Transverse colon (tissue), 4 donors: ENCODE results near the gene COBLL1. TPM values are rescaled to one million over a fixed set of nuclear protein-coding genes. Genes with fewer than 3 reads are reported as not detected.
A peak's percentile ranks its signal among the peaks of the same experiment; 100 is the strongest.

ENCODE experiments used
- DNase-seq: peaks from one replicate; pipeline ENCODE4 v3.0.0-alpha.2; 2019
- H3K27ac ChIP-seq, 4 donors: fragments of 200-600 bp; sonication (generic); 2 replicates each; pipeline ENCODE4 v1.5.1; 2016 to 2018; ENCODE audit warnings: inconsistent platforms in 4 of 4
- H3K27me3 ChIP-seq: fragments of 200-600 bp; sonication (generic); 2 replicates; pipeline ENCODE4 v1.5.1; 2017; ENCODE audit warnings: inconsistent platforms
- H3K36me3 ChIP-seq, 4 donors: fragments of 200-600 bp; sonication (generic); 2 replicates each; pipeline ENCODE4 v1.5.1; 2017 to 2019; ENCODE audit warnings: inconsistent platforms in 4 of 4
- H3K4me1 ChIP-seq, 4 donors: fragments of 200-600 bp; sonication (generic); 2 replicates each; pipeline ENCODE4 v1.5.1; 2017 to 2020; ENCODE audit warnings: inconsistent platforms in 4 of 4
- H3K4me3 ChIP-seq, 4 donors: fragments of 200-600 bp; sonication (generic); 1 replicate in 1 of 4; 2 replicates in 3 of 4; pipeline versions ENCODE4 v1.5.1 to v1.6.1; 2017 to 2019; ENCODE audit warnings: inconsistent platforms in 4 of 4
- H3K9me3 ChIP-seq, 2 donors: fragments of 200-600 bp; sonication (generic); 2 replicates each; pipeline ENCODE4 v1.5.1; 2017 to 2019; ENCODE audit warnings: inconsistent platforms in 2 of 2
- EP300 ChIP-seq: sonication (generic); formaldehyde crosslinking; IDR thresholded peaks from one replicate; pipeline ENCODE4 v1.6.1; 2017; ENCODE audit warnings: antibody characterized with exemption, low read depth
- POLR2A ChIP-seq: fragments of 450-650 bp; IDR thresholded peaks from one replicate; pipeline ENCODE4 v1.6.1; 2016; ENCODE audit warnings: antibody characterized with exemption, mild to moderate bottlenecking, moderate library complexity
- POLR2AphosphoS5 ChIP-seq, 3 donors: sonication (generic); formaldehyde crosslinking; IDR thresholded peaks; one replicate each; pipeline ENCODE4 v1.6.1; 2016; ENCODE audit warnings: antibody characterized with exemption in 3 of 3
- WGBS, 2 donors: methylation state at CpG; one replicate each; pipeline ENCODE4 v1.1.5; 2018; ENCODE audit warnings: low coverage in 1 of 2; 5-methylcytosine and 5-hydroxymethylcytosine counted together
- in situ Hi-C, 4 donors: fragments of 200-750 bp; cut with MboI; loops; one replicate each; pipeline versions ENCODE4 v1.15.0 to v1.15.1; 2017; ENCODE audit warnings: low sequenced_read_pairs in 3 of 4, low pct_ligation_motif_present in 1 of 4, low pct_unique_long_range_greater_than_20kb in 1 of 4
- intact Hi-C: fragments of 100-400 bp; cut with DNase I; formaldehyde crosslinking; loops from one replicate; pipeline ENCODE4 v1.15.1; 2023; ENCODE audit warnings: low total_unique reads
- total RNA-seq, 4 donors: library from RNA; depleted of rRNA; stranded (reverse); fragments of >200 nt; gene quantifications; one replicate each; pipeline ENCODE4 v1.1.0, GENCODE V29; 2016
- TF ChIP-seq, protein P1 (sequence below), 5 experiments: fragments of 200-600 bp in 3 of 5; fragments of 450-650 bp in 2 of 5; sonication (generic) in 3 of 5; IDR thresholded peaks; 1 replicate in 2 of 5; 2 replicates in 3 of 5; pipeline ENCODE4 v1.5.1; 2016 to 2017; ENCODE audit warnings: antibody characterized with exemption in 5 of 5, inconsistent platforms in 3 of 5, mild to moderate bottlenecking in 2 of 5, moderate library complexity in 1 of 5

Gene COBLL1
- total RNA-seq, 4 donors from 2014 or later: 21.7 to 129 (median 30.7) TPM

DNA sequence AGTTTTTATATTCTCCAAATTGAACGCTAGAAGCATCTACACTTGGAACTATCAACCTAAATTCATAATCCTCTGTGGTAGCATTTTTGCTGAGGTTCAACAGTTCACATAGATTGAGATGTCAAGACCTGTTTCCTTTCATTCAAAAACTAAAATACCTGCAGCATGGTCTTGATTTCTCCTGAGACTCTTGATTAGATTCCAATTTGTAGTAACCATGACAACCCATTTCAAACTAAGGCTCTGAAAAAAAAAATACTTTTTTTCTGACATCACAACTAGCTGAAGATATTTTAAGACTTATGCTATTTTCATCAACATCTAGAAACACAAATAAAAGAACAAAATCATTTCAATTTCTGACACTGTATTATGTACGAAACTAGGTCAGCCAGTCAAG, 29.8 kb downstream of the COBLL1 start:
- no peak for DNase-seq
- in situ Hi-C loops (no loop called here), intact Hi-C loops (no loop called here)
- no peaks in the 10 kb centered on the region for H3K4me1 ChIP-seq
- no peak for TF ChIP-seq POLR2AphosphoS5 (IDR thresholded peaks at IDR 0.05)
- TF ChIP-seq, protein P1, sequence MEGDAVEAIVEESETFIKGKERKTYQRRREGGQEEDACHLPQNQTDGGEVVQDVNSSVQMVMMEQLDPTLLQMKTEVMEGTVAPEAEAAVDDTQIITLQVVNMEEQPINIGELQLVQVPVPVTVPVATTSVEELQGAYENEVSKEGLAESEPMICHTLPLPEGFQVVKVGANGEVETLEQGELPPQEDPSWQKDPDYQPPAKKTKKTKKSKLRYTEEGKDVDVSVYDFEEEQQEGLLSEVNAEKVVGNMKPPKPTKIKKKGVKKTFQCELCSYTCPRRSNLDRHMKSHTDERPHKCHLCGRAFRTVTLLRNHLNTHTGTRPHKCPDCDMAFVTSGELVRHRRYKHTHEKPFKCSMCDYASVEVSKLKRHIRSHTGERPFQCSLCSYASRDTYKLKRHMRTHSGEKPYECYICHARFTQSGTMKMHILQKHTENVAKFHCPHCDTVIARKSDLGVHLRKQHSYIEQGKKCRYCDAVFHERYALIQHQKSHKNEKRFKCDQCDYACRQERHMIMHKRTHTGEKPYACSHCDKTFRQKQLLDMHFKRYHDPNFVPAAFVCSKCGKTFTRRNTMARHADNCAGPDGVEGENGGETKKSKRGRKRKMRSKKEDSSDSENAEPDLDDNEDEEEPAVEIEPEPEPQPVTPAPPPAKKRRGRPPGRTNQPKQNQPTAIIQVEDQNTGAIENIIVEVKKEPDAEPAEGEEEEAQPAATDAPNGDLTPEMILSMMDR (IDR thresholded peaks at IDR 0.05): no peak
- no peak for TF ChIP-seq POLR2A
- TF ChIP-seq EP300: no peak
- no peak overlapping the region for H3K4me3 ChIP-seq
- 81 to 87% methylated on average over 2 of the region's 2 CpGs for WGBS, 2 donors
- H3K27me3 ChIP-seq: no peaks in the 10 kb centered on the region
- no peaks in the 10 kb centered on the region for H3K36me3 ChIP-seq
- no peak overlapping the region for H3K27ac ChIP-seq
- no peaks in the 10 kb centered on the region for H3K9me3 ChIP-seq

DNA sequence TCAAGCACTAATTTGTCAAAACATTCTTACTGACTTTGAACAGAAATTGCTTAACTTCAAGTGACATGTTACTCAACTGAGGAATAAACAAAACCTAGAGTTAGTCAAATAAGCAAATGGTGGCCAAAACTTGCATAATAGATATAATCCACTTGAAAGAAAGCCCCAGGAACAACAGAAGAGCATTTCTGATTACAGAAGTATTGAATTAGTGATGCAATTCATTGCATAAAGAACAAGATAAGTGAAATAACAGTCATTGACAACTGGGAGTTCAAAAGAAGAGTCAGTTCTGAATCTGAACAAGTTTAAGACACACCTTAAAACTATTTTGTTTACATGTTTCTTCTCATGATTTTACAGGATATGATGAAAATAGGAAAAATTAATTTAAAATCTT, 30.8 kb downstream of the COBLL1 start:
- no peaks in the 10 kb centered on the region for H3K27me3 ChIP-seq
- H3K36me3 ChIP-seq: no peaks in the 10 kb centered on the region
- no peak overlapping the region for H3K27ac ChIP-seq
- no peaks in the 10 kb centered on the region for H3K4me1 ChIP-seq
- TF ChIP-seq POLR2A (no peak), POLR2AphosphoS5 (IDR thresholded peaks at IDR 0.05) (peak in 2 of 3 donors; percentile 30 to 44), EP300 (no peak)
- TF ChIP-seq, protein P1 (IDR thresholded peaks at IDR 0.05): no peak
- H3K9me3 ChIP-seq: no peaks in the 10 kb centered on the region
- intact Hi-C loops: no loop called here
- no peak for DNase-seq
- no peak overlapping the region for H3K4me3 ChIP-seq
- in situ Hi-C loops: no loop called here

- H3K27me3 ChIP-seq: no peaks in the 10 kb centered on the region
- no peak for DNase-seq
- no peak for TF ChIP-seq POLR2AphosphoS5 (IDR thresholded peaks at IDR 0.05)
- no peak for TF ChIP-seq POLR2A
- TF ChIP-seq EP300: no peak
- TF ChIP-seq, protein P1 (IDR thresholded peaks at IDR 0.05): no peak
- intact Hi-C loops: no loop called here
- H3K4me3 ChIP-seq: no peak overlapping the region
- H3K27ac ChIP-seq: no peak overlapping the region
- in situ Hi-C loops: no loop called here
- no peaks in the 10 kb centered on the region for H3K9me3 ChIP-seq
- no peaks in the 10 kb centered on the region for H3K36me3 ChIP-seq
- 27 to 43% methylated on average over 1 of the region's 1 CpG for WGBS, 2 donors
- H3K4me1 ChIP-seq: no peaks in the 10 kb centered on the region
These were observed 32.8 kb downstream of the COBLL1 start for GRCh38 chr2:164808776-164809175.

DNA sequence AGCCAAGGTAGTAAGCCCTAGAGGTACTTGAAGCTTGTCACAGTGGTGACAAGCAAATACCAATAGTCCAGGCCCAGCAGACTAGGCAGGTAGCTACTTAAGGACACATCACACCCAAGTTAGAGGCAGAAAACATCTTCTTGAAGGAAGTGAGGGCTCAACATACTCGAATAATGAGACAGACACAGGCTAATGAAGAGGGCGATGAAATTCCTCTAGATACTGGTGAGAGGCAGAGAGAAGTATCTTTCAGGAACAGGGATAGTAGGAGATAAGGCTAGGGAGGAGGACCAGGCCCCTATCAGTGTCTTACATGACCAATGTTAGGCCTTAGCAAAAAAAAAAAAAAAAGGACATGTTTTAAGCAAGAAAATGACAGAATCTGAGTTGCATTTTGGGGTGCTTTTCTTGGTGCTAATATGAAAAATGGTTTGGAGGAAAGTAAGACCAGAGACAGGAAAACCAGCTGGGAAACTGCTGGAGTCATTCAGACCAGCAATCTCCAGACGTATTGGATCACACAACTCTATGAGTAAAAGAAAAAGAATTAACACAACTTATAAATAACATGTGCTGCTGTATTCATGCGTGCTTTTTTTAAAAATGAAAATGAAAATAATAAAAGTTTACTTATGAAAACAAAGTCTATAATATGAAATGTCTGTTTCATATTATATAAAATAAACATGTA, 37.7 kb downstream of the COBLL1 start:
- 75 to 79% methylated on average over 4 of the region's 4 CpGs for WGBS, 2 donors
- in situ Hi-C loops (no loop called here), intact Hi-C loops (no loop called here)
- Histone ChIP-seq H3K4me3 (no peak overlapping the region), H3K36me3 (no peaks in the 10 kb centered on the region), H3K9me3 (no peaks in the 10 kb centered on the region), H3K27me3 (no peaks in the 10 kb centered on the region), H3K4me1 (peaks cover 0 to 4% (median 0%) of the 10 kb centered on the region in 4 donors), H3K27ac (no peak overlapping the region)
- TF ChIP-seq, protein P1 (IDR thresholded peaks at IDR 0.05): no peak
- no peak for TF ChIP-seq POLR2A
- no peak for TF ChIP-seq EP300
- no peak for TF ChIP-seq POLR2AphosphoS5 (IDR thresholded peaks at IDR 0.05)
- DNase-seq: no peak
